GM12875 (cell line): ENCODE measurements around the gene PLPP6.
A peak's percentile ranks its signal among the peaks of the same experiment; 100 is the strongest.

Experiments
- H3K4me3 ChIP-seq: one replicate; pipeline ENCODE4 v1.5.1; 2011; ENCODE audit warnings: low read depth, low read length, control low read depth
- TF ChIP-seq, protein P1 (sequence below): IDR thresholded peaks from 2 replicates; pipeline ENCODE4 v1.5.1; 2011; ENCODE audit warnings: low read depth, mild to moderate bottlenecking, control low read depth, inconsistent platforms, low read length, moderate library complexity, borderline replicate concordance; ENCODE audit not compliant: insufficient read depth

The PLPP6 gene

GRCh38 chr9:4680173-4680525, 18.1 kb downstream of the PLPP6 start:
- H3K4me3 ChIP-seq: peak overlapping the region; percentile 58
- TF ChIP-seq, protein P1, sequence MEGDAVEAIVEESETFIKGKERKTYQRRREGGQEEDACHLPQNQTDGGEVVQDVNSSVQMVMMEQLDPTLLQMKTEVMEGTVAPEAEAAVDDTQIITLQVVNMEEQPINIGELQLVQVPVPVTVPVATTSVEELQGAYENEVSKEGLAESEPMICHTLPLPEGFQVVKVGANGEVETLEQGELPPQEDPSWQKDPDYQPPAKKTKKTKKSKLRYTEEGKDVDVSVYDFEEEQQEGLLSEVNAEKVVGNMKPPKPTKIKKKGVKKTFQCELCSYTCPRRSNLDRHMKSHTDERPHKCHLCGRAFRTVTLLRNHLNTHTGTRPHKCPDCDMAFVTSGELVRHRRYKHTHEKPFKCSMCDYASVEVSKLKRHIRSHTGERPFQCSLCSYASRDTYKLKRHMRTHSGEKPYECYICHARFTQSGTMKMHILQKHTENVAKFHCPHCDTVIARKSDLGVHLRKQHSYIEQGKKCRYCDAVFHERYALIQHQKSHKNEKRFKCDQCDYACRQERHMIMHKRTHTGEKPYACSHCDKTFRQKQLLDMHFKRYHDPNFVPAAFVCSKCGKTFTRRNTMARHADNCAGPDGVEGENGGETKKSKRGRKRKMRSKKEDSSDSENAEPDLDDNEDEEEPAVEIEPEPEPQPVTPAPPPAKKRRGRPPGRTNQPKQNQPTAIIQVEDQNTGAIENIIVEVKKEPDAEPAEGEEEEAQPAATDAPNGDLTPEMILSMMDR: no peak

DNA sequence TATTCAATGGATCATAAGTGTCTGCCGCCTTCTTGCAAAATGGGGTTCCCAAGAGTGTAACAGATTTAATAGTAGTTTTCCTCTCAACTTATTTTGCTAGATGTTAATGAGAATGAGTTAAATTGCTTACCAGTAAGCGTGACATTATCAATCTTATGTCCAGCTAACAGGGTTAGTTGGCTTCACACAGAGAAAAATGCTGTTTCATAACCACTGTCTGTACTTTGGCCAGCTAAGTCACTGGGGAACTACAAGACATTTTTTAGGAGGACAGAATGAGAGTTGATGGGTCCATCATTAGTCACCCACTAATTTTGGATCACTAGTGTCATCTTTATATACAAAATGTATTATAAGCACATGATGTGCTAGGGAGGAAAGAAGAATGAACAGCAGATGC, 18.7 kb downstream of the PLPP6 start:
- TF ChIP-seq, protein P1: no peak

DNA sequence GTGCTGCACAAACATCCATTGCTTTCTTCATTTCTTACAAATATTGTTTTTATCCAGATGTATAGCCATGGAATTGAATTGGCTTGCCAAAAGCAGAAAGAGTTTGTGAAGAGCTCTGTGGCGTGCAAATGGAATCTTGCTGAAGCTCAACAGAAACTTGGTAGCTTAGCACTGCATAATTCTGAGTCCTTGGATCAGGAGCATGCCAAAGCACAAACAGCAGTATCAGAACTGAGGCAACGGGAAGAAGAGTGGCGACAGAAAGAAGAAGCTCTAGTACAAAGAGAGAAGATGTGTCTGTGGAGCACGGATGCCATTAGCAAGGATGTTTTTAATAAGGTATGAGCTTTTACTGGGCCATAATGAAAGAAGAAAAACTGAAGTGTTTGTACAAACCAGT, 22.7 kb downstream of the PLPP6 start:
- no peak overlapping the region for H3K4me3 ChIP-seq
- TF ChIP-seq, protein P1: no peak

More for the DNA sequence above, 18.7 kb downstream of the PLPP6 start:
- no peak overlapping the region for H3K4me3 ChIP-seq

DNA sequence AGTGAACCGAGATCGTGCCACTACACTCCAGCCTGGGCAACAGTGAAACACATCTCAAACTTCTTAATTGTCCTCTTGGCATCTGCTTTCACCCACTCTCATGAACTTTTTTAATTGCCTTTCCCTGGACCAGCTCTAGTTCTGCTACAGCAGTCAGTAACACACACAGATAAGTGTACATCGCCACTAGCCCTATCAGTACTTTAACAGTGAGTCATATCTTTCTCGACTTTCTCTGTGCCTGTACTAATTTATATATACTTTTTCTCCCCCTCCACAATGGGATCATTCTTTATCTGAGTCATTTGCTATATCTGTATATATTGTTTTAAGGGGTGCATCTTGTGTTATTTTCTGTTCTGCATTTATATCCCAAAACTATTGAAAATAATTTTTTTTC, 24.0 kb downstream of the PLPP6 start:
- no peak overlapping the region for H3K4me3 ChIP-seq
- TF ChIP-seq, protein P1: no peak

GRCh38 chr9:4686584-4686983, 24.5 kb downstream of the PLPP6 start:
- TF ChIP-seq, protein P1: no peak
- H3K4me3 ChIP-seq: no peak overlapping the region

GRCh38 chr9:4689021-4689420, 26.9 kb downstream of the PLPP6 start:
- no peak overlapping the region for H3K4me3 ChIP-seq
- TF ChIP-seq, protein P1: no peak

GRCh38 chr9:4689687-4690104, 27.6 kb downstream of the PLPP6 start:
- no peak overlapping the region for H3K4me3 ChIP-seq
- TF ChIP-seq, protein P1: no peak
